K562 (cell line): ENCODE data around the gene SLC16A4. TPM values are rescaled to one million over a fixed set of nuclear protein-coding genes. Genes with fewer than 3 reads are reported as not detected.

Experiments
- FIP1L1 ChIP-seq: fragments of 200-400 bp; formaldehyde crosslinking; IDR thresholded peaks from 2 replicates; pipeline ENCODE4 v1.6.1; 2018; ENCODE audit warnings: mild to moderate bottlenecking, low read depth, low read length; ENCODE audit not compliant: poor library complexity, severe bottlenecking
- GATAD2A ChIP-seq: fragments of 450-650 bp; IDR thresholded peaks from 2 replicates; pipeline ENCODE4 v1.6.1; 2017
- HINFP ChIP-seq: fragments of 450-650 bp; conservative IDR thresholded peaks from 2 replicates; pipeline ENCODE4 v1.6.1; 2016; ENCODE audit warnings: missing genetic modification characterization, low read depth, mild to moderate bottlenecking, control low read depth, missing compliant biosample characterization
- KDM4B ChIP-seq, 2 experiments: fragments of 450-650 bp in 1 of 2; sonication (generic) in 1 of 2; IDR thresholded peaks; 2 replicates each; pipeline ENCODE4 v1.6.1; 2016 to 2017; ENCODE audit warnings: borderline replicate concordance in 2 of 2, antibody characterized with exemption in 1 of 2, low read depth in 1 of 2, mild to moderate bottlenecking in 1 of 2
- KLF13 ChIP-seq: fragments of 450-650 bp; IDR thresholded peaks from 2 replicates; pipeline ENCODE4 v1.6.1; 2016; ENCODE audit warnings: missing genetic modification characterization, low read depth, mild to moderate bottlenecking, missing compliant biosample characterization, moderate library complexity, borderline replicate concordance
- PHB2 ChIP-seq: fragments of 450-650 bp; IDR thresholded peaks from 2 replicates; pipeline ENCODE4 v1.6.1; 2017; ENCODE audit warnings: low read depth
- RBM14 ChIP-seq: fragments of 200-400 bp; formaldehyde crosslinking; IDR thresholded peaks from 2 replicates; pipeline ENCODE4 v1.6.1; 2018; ENCODE audit warnings: low read depth, mild to moderate bottlenecking, low read length, moderate library complexity, borderline replicate concordance; ENCODE audit not compliant: insufficient read depth
- RFX5 ChIP-seq: IDR thresholded peaks from 2 replicates; pipeline ENCODE4 v1.6.1; 2011; ENCODE audit warnings: low read depth, mild to moderate bottlenecking, improper control_type of control experiment, low read length
- SPI1 ChIP-seq: IDR thresholded peaks from 2 replicates; pipeline ENCODE4 v1.6.1; 2011; ENCODE audit warnings: low read depth, low read length, control low read depth, borderline replicate concordance
- YY1 ChIP-seq, 3 experiments: IDR thresholded peaks; 2 replicates each; pipeline ENCODE4 v1.6.1; 2011; ENCODE audit warnings: low read length in 2 of 3, mild to moderate bottlenecking in 2 of 3, moderate library complexity in 2 of 3, borderline replicate concordance in 1 of 3, control low read depth in 1 of 3, low read depth in 1 of 3; ENCODE audit not compliant: insufficient read depth in 3 of 3, insufficient replicate concordance in 2 of 3, control insufficient read depth in 1 of 3, insufficient read length in 1 of 3; ENCODE audit errors: extremely low read depth in 1 of 3
- ZNF324 ChIP-seq: fragments of 250-450 bp; sonication (Bioruptor Pico); IDR thresholded peaks from 2 replicates; pipeline ENCODE4 v1.4.0; 2020; ENCODE audit warnings: mild to moderate bottlenecking
- ZNF639 ChIP-seq, 2 experiments: fragments of 200-800 bp in 1 of 2; sonication (Bioruptor generic) in 1 of 2; sonication (generic) in 1 of 2; formaldehyde crosslinking in 1 of 2; IDR thresholded peaks in 1 of 2; conservative IDR thresholded peaks in 1 of 2; 2 replicates each; pipeline versions ENCODE4 v1.5.0 to v1.6.1; 2016 to 2020; ENCODE audit warnings: missing compliant biosample characterization in 1 of 2, missing genetic modification characterization in 1 of 2, missing genetic modification reagents in 1 of 2
- ZNF695 ChIP-seq: fragments of 450-650 bp; formaldehyde crosslinking; IDR thresholded peaks from 2 replicates; pipeline ENCODE4 v1.4.0; 2020; ENCODE audit warnings: mild to moderate bottlenecking, moderate library complexity
- ZNF766 ChIP-seq: fragments of 200-800 bp; sonication (Bioruptor generic); conservative IDR thresholded peaks from 2 replicates; pipeline ENCODE4 v1.6.1; 2016; ENCODE audit warnings: missing genetic modification characterization, missing compliant biosample characterization
- ZSCAN29 ChIP-seq: fragments of 450-650 bp; IDR thresholded peaks from 2 replicates; pipeline ENCODE4 v1.6.1; 2017
- polyA plus RNA-seq, 8 experiments: library from polyadenylated mRNA; depleted of rRNA in 4 of 8; stranded (reverse) in 5 of 8; unstranded in 3 of 8; fragments of >200 nt; fragmentation: Nextera tagmentation in 2 of 8; fragmentation: Illumina TruSeq in 1 of 8; extraction: Ambion mirVana in 2 of 8; extraction: Trizol in 1 of 8; gene quantifications; 2 replicates each; pipeline versions ENCODE4 v1.2.1 to v1.2.3, GENCODE V29; 2011 to 2014; ENCODE audit warnings: inconsistent platforms in 1 of 8, missing spikeins in 1 of 8
- total RNA-seq, 7 experiments: library from RNA; depleted of rRNA in 6 of 7; stranded (reverse); fragments of >200 nt in 6 of 7; fragmentation: Illumina TruSeq in 2 of 7; extraction: Trizol in 2 of 7; gene quantifications; 2 replicates each; pipeline versions ENCODE4 v1.2.1 to v1.2.3, GENCODE V29; 2011 to 2021; ENCODE audit warnings: low replicate concordance in 1 of 7
- TF ChIP-seq, protein P1 (sequence below): fragments of 450-650 bp; IDR thresholded peaks from 2 replicates; pipeline ENCODE4 v1.6.1; 2018; ENCODE audit not compliant: partially characterized antibody
- TF ChIP-seq, protein P2 (sequence below): fragments of 450-650 bp; IDR thresholded peaks from 2 replicates; pipeline ENCODE4 v1.6.1; 2016

The SLC16A4 gene
- total and polyA plus RNA-seq, 9 of the 15 experiments (the other 6 are each of a cell fraction or from before 2014, with no cell fraction given): 0.04 to 0.31 (median 0.18) TPM; not detected in 1

- TF ChIP-seq, protein P1, sequence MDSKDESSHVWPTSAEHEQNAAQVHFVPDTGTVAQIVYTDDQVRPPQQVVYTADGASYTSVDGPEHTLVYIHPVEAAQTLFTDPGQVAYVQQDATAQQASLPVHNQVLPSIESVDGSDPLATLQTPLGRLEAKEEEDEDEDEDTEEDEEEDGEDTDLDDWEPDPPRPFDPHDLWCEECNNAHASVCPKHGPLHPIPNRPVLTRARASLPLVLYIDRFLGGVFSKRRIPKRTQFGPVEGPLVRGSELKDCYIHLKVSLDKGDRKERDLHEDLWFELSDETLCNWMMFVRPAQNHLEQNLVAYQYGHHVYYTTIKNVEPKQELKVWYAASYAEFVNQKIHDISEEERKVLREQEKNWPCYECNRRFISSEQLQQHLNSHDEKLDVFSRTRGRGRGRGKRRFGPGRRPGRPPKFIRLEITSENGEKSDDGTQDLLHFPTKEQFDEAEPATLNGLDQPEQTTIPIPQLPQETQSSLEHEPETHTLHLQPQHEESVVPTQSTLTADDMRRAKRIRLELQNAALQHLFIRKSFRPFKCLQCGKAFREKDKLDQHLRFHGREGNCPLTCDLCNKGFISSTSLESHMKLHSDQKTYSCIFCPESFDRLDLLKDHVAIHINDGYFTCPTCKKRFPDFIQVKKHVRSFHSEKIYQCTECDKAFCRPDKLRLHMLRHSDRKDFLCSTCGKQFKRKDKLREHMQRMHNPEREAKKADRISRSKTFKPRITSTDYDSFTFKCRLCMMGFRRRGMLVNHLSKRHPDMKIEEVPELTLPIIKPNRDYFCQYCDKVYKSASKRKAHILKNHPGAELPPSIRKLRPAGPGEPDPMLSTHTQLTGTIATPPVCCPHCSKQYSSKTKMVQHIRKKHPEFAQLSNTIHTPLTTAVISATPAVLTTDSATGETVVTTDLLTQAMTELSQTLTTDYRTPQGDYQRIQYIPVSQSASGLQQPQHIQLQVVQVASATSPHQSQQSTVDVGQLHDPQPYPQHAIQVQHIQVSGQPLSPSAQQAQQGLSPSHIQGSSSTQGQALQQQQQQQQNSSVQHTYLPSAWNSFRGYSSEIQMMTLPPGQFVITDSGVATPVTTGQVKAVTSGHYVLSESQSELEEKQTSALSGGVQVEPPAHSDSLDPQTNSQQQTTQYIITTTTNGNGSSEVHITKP: peak; percentile 56
- TF ChIP-seq FIP1L1 (peak; percentile 87), ZNF695 (no peak), ZNF639 (CRISPR knock-in tag; conservative IDR thresholded peaks at IDR 0.05 in 1 of 2, IDR thresholded peaks at IDR 0.05 in 1 of 2) (peak in 1 of 2 experiments; percentile 93; a peak in 2 of 4 replicates), HINFP (peak; percentile 91), GATAD2A (no peak), RBM14 (no peak), ZNF324 (CRISPR knock-in tag) (no peak; the same call in 1 of the 2 replicates), PHB2 (no peak), ZNF766 (CRISPR knock-in tag) (no peak; the same call in 1 of the 2 replicates), SPI1 (no peak), KDM4B (IDR thresholded peaks at IDR 0.05; ENCODE audit: borderline replicate concordance in 2 of 2, low read depth in 1 of 2) (peak in 1 of 2 experiments; percentile 92; a peak in 2 of 4 replicates), KLF13 (tag) (peak; percentile 73; the same call in 1 of the 2 replicates), YY1 (IDR thresholded peaks at IDR 0.05; ENCODE audit: borderline replicate concordance in 1 of 3, control insufficient read depth in 1 of 3, extremely low read depth in 1 of 3, insufficient read depth in 3 of 3, insufficient read length in 1 of 3, insufficient replicate concordance in 2 of 3, low read depth in 1 of 3, low read length in 2 of 3) (peak; percentile 69 to 96 (median 87)), RFX5 (no peak), ZSCAN29 (peak; percentile 88)
- TF ChIP-seq, protein P2, sequence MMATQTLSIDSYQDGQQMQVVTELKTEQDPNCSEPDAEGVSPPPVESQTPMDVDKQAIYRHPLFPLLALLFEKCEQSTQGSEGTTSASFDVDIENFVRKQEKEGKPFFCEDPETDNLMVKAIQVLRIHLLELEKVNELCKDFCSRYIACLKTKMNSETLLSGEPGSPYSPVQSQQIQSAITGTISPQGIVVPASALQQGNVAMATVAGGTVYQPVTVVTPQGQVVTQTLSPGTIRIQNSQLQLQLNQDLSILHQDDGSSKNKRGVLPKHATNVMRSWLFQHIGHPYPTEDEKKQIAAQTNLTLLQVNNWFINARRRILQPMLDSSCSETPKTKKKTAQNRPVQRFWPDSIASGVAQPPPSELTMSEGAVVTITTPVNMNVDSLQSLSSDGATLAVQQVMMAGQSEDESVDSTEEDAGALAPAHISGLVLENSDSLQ: peak; percentile 77
Measured at GRCh38 chr1:110407260-110408210, 16.7 kb upstream of the SLC16A4 start, which contains the start of gene LAMTOR5 (continued).
